Lower leg skin (tissue), 3 donors: Measurements from ENCODE around the gene CREB5.

Source experiments
- POLR2A ChIP-seq, 2 donors: fragments of 450-650 bp; IDR thresholded peaks; one replicate each; pipeline ENCODE4 v1.6.1; 2016 to 2017; ENCODE audit warnings: antibody characterized with exemption in 2 of 2, mild to moderate bottlenecking in 1 of 2, moderate library complexity in 1 of 2
- TF ChIP-seq, protein P1 (sequence below), 3 donors: fragments of 450-650 bp; IDR thresholded peaks; one replicate each; pipeline ENCODE4 v1.5.1; 2016; ENCODE audit warnings: antibody characterized with exemption in 3 of 3, mild to moderate bottlenecking in 3 of 3, moderate library complexity in 2 of 3

DNA sequence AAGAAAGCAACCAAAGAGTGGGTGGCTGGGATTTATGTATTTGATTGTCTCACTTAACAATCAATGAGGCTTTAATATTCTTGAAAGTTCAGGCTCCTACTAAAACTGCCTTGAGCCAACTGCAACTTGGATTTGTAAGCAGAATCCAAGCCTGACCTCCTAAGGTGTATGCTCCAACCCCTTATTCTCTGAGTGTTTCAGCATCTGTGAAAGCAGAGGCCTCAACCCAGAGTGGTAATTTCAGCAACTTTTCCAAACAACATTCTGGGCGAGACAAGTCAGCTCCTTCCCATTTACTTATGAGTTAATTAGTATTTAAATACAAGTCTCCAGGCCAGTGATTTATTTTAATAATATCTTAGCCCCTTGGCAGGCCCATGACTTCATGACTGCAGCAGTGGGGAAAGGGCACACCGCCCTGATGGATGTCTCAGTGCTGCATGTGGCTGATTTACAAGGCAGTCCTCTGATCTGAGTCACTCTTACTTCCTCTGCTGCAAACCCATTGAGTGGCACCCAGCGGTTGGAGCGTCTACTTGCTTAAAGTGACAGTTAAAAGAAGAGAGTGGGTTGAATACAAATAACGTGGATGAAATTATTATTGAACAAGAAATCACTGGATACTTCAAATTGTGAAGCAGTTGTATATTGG lies 336.7 kb downstream of the CREB5 start:
- TF ChIP-seq, protein P1, sequence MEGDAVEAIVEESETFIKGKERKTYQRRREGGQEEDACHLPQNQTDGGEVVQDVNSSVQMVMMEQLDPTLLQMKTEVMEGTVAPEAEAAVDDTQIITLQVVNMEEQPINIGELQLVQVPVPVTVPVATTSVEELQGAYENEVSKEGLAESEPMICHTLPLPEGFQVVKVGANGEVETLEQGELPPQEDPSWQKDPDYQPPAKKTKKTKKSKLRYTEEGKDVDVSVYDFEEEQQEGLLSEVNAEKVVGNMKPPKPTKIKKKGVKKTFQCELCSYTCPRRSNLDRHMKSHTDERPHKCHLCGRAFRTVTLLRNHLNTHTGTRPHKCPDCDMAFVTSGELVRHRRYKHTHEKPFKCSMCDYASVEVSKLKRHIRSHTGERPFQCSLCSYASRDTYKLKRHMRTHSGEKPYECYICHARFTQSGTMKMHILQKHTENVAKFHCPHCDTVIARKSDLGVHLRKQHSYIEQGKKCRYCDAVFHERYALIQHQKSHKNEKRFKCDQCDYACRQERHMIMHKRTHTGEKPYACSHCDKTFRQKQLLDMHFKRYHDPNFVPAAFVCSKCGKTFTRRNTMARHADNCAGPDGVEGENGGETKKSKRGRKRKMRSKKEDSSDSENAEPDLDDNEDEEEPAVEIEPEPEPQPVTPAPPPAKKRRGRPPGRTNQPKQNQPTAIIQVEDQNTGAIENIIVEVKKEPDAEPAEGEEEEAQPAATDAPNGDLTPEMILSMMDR (IDR thresholded peaks at IDR 0.05), result no peak
- TF ChIP-seq POLR2A (IDR thresholded peaks at IDR 0.05), result no peak
